ENCODE results near the gene UGT1A1. TPM values are rescaled to one million over a fixed set of nuclear protein-coding genes. Genes with fewer than 3 reads are reported as not detected.

The UGT1A1 gene
- total and polyA plus RNA-seq, 10 of the 15 experiments (the other 5 are each of a cell fraction or from before 2014, with no cell fraction given), result not detected

DNA sequence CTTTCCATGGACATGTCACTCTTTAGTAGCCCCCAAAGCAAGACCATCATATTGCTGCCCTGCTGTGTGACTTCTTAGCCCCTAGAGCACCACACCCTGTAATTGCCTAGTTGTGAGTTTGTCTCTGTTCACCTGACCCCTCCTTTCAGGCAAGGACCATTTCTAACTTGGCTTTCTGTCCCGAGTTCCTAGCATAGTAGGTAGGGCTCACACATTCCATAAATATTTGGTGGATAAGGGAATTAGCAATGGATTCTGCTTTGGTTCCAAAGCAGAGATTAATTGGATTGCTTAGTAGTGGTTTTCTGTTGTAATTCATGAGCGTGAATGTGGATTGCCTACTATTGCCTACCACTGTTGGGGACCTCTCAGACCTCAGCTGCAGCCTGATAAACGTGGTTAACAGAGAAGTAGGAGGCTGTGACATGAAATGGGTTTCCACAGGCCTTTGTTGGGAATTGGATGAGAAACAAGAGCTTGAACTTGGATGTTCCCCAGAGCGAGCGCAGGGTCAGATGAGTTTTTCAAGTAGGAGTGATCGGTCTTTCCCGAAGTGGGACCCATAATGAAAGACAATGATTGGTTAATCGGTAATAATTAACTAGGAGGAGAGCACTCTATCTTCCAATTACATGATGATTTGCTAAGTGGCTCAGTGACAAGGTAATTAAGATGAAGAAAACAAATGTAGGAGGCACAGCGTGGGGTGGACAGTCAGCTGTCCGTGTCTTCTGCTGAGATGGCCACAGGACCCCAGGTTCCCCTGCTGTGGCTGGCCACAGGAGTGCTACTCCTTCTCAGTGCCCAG is 13.4 kb upstream of the UGT1A1 start:
- SMC1A ChIA-PET (ENCODE audit: uncharacterized antibody, unreplicated experiment), result no interaction called here
- H2AFZ ChIP-seq (ENCODE audit: control insufficient read depth, low read depth, low read length), result no peak overlapping the region
- H3K27me3 ChIP-seq (replicated peaks in 1 of 2; ENCODE audit: control insufficient read depth in 2 of 2, insufficient read depth in 2 of 2, low read length in 1 of 2), result no peaks in the 10 kb centered on the region
- H3K4me2 ChIP-seq (ENCODE audit: control insufficient read depth, insufficient read depth), result no peak overlapping the region
- RAD21 ChIA-PET (ENCODE audit: unreplicated experiment), result no interaction called here
- FAIRE-seq (no peak), ATAC-seq (no peak), DNase-seq (ENCODE audit: low read depth, low spot score) (no peak)
- H3K4me1 ChIP-seq (ENCODE audit: control insufficient read depth, insufficient read depth, low read length), result no peaks in the 10 kb centered on the region
- no peak overlapping the region for H3K9ac ChIP-seq (ENCODE audit: control insufficient read depth, insufficient read depth, low read length)
- H3K79me2 ChIP-seq (ENCODE audit: control insufficient read depth, insufficient read depth, low read length), result no peaks in the 10 kb centered on the region
- H3K36me3 ChIP-seq (ENCODE audit: control insufficient read depth in 2 of 2, insufficient read depth in 2 of 2, low read length in 1 of 2), result no peaks in the 10 kb centered on the region
- intact Hi-C loops (cut with micrococcal nuclease; ENCODE audit: unreplicated experiment), result no loop called here
- H3K4me3 ChIP-seq, result no peak overlapping the region
- no TSS peak for BruUV-seq (replicated peaks)
- no peak for TF ChIP-seq SIX5 (IDR thresholded peaks at IDR 0.05; ENCODE audit: low read depth, low read length, severe bottlenecking)
- no peak for TF ChIP-seq MYC (IDR thresholded peaks at IDR 0.05; ENCODE audit: insufficient read depth, insufficient read length, insufficient replicate concordance, low read length, severe bottlenecking)
- no peak for TF ChIP-seq FOXM1 (IDR thresholded peaks at IDR 0.05; ENCODE audit: low read depth, low read length)
- no peak for TF ChIP-seq NR2F1 (conservative IDR thresholded peaks at IDR 0.05)
- no peak for TF ChIP-seq NRF1 (conservative IDR thresholded peaks at IDR 0.05; ENCODE audit: low read depth, low read length)
- TF ChIP-seq POU2F2 (IDR thresholded peaks at IDR 0.05; ENCODE audit: borderline replicate concordance, low read depth, low read length), result no peak
- no peak for TF ChIP-seq EZH2 (IDR thresholded peaks at IDR 0.05; ENCODE audit: borderline replicate concordance, control insufficient read depth, low read depth, low read length)
- no peak for TF ChIP-seq MTA2 (IDR thresholded peaks at IDR 0.05; ENCODE audit: low read depth)
- TF ChIP-seq WRNIP1 (IDR thresholded peaks at IDR 0.05; ENCODE audit: borderline replicate concordance, low read depth, low read length), result no peak
- TF ChIP-seq IKZF1 (conservative IDR thresholded peaks at IDR 0.05), result no peak
- H4K20me1 ChIP-seq (ENCODE audit: control insufficient read depth, insufficient read depth), result no peaks in the 10 kb centered on the region
- CTCF ChIA-PET, result no interaction called here
- in situ Hi-C loops (cut with MboI), result no loop called here
- 48% methylated on average over 10 of the region's 10 CpGs for WGBS (ENCODE audit: insufficient coverage, insufficient replicate concordance, low lambda C conversion rate, missing lambda C conversion rate)
- H3K9me3 ChIP-seq (replicated peaks; ENCODE audit: control insufficient read depth, insufficient read depth, low read length), result no peaks in the 10 kb centered on the region; the same call in 2 of the 3 replicates
- no peak overlapping the region for H3K27ac ChIP-seq (ENCODE audit: control insufficient read depth, insufficient read depth)
- POLR2A ChIA-PET, result no interaction called here

All from GM12878 (cell line).